ENCODE results near the gene PVALB.

DNA sequence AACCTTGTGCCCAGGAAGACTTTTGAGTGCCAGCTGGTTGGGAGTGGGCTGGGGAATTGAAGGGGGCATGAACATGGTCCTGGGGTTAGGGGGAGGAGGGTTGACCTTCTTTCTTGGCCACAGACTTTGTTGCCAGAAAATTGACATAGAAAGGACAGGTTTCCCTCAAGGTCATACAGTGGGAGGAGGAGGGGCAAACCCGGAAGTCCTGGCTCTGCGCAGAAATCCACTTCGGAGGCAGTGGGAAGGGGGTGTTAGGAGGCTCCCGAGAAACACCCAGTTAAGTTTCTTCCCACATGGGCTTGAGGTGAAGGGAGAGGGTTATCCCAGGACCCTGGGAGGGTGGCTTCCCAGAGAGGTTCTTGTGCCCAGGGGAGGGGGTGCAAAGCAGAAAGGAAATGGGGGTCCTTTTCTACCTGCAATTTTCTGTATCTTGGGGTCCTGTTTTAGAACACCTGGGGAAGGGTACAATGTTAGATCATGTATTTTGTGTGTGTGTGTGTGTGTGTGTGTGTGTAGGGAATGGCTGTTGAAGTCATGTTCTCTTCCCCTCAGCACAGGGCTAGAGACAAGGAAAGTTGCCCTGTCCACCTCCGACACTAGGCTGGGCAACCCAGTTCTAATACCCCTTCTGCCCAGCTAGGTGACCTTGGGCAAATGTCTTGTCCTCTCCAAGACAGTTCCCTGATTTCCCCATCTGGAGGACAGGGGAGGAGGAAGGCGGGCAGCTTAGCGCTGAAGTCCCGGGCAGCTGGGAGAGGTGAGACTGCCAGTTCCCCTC lies 1.1 kb downstream of the PVALB start:
- TF ChIP-seq, protein P1, sequence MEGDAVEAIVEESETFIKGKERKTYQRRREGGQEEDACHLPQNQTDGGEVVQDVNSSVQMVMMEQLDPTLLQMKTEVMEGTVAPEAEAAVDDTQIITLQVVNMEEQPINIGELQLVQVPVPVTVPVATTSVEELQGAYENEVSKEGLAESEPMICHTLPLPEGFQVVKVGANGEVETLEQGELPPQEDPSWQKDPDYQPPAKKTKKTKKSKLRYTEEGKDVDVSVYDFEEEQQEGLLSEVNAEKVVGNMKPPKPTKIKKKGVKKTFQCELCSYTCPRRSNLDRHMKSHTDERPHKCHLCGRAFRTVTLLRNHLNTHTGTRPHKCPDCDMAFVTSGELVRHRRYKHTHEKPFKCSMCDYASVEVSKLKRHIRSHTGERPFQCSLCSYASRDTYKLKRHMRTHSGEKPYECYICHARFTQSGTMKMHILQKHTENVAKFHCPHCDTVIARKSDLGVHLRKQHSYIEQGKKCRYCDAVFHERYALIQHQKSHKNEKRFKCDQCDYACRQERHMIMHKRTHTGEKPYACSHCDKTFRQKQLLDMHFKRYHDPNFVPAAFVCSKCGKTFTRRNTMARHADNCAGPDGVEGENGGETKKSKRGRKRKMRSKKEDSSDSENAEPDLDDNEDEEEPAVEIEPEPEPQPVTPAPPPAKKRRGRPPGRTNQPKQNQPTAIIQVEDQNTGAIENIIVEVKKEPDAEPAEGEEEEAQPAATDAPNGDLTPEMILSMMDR (IDR thresholded peaks at IDR 0.05) = no peak
- TF ChIP-seq POLR2A (IDR thresholded peaks at IDR 0.05) = no peak

Measured in testis (tissue), 2 donors.